NCI-H524 (cell line): Measurements from ENCODE around the gene MED9.

ENCODE experiments used
- DNase-seq, 2 experiments: peaks; one replicate each; lab custom pipeline; 2025; lab: John Stamatoyannopoulos, UW

Gene MED9

DNA sequence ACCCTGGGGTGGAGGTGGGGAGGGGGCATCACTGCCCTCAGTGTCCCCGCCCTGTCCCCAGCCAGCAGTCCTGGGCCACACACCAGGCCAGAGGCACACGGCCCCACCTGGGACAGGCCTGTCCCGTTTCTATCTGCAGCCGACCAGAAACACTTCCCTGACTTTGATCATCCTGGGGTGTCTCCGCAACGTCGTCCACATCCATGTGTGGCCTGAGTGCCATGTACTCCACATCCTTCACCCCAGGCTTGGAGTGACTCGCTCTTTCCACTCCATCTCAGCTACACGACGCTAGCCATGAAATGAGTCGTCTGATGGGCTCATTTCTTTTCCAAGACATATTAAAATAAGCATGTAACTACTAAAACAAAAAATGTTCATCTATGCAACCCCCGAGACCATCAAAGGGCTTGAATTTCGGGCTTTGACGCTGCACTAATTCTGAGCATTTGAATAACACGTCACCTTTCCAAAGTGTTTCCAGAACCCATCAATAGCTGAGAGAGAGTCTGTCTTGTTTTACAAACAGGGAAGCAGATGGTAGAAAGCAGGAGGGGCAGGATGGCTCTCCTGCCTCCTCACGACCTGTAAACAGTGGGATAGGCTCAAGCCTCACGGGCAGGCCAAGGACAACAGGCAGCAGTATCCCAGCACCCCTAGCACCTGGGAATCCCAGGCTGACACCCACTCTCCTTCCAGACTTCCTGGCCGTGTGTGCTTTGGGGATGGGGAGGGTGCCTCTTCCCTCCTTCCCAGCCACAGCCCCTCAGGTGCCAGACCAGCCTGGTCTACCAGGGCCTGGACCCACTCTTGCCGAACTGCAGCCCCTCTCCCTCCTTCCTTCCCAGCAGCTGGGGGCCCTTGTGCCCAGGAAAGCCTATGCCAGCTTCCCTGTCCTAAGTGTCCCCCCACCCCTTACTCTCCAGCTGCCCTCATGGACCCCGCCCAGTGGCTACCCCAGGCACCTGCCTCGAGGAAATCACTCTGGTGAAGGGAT, 39.4 kb downstream of the MED9 start:
- peak; percentile 61 to 81 for DNase-seq

DNA sequence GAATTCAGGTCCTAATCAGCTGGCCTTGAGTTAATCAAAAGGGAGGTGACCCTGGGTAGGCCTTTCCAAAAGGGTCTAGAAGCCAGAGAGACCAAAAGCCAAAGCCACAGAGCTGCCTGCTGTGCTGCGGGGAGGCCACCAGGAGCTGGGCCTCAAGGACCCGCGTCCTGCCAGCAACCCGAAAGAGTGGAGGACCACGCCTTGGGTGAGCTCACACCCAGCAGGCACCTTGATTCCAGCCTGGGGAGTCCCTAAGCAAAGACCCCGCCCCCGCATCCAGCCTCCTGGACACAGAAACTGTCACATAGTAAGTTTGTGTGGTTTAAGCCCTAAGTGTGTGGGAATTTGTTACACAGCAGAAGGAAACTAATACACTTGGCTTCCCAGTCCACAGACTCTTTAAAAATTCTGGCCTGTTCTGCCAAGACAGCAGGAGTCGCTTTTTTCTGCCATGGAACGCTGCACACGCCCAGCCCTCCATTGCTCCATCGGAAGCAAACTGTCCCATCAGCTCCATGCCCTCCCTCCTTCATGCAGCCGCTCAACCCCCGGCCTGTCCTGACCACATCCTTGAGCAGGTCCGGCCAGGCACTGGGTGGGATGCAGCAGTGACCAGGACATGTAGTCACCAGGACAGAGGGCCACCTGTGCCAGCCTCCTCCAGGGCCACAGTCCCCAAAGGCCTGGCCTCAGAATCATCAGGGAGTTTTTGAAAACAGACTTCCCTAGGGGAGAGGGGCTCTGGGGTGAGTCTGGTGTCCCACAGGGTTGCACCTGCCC, 40.3 kb downstream of the MED9 start:
- no peak for DNase-seq

DNA sequence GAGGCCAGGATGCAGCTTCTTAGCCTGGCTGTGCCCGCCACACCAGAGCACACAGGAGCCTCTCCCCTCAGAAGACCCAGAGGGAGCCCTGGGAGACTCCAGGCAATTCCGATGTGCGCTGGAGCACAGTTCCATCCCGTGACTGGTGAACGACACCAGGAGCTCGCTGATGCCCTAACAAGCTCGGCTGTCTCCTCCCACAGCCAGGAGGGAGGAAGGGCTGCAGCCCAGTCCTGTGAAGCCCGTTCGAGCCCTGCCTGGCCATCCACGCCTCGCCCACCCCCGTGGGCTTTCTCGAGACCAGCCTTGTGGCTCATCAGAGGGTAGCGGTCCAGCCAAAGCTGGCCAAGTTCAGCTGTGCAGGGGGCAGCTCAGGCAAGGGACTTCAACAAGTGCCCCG, 41.2 kb downstream of the MED9 start:
- DNase-seq: no peak

DNA sequence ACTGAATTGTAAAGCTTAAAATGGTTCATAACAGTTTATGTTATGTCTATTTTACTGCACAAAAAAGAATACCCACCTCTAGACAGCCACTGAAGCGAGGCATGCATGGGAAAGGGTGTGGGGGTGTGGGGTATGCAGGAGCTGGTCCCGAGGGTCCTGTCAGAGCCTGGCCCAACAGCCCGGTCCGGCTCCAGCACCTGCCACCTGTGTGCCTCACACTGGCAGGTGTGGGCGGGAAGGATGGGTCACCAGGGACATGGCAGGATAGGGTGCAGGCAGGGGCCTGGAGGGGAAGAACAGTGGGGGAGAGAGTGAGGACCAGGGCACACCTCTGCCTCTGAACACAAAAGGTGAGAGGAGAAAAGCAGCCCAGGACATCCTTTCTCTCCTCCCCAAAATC, 42.2 kb downstream of the MED9 start:
- no peak for DNase-seq

DNA sequence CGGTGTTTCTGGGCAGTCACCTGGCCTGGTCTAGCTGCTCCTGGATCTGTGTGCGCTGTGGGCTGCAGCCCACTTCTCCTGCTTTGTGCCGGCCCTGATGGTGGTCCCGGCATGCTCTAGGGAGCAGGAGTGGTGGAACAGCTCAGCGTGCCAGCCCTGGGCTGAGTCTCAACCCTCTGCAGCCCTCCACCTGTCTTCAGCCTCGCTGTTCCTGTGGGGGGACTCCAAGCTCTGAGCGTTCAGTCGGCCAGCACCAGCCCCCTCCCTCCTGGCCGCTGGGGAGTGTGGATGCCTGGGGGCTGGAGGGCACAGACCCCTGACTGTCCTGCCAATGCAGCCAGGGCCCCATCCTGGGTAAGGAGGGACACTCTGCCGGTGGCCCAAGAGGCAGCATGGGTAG, 43.1 kb downstream of the MED9 start:
- no peak for DNase-seq

DNA sequence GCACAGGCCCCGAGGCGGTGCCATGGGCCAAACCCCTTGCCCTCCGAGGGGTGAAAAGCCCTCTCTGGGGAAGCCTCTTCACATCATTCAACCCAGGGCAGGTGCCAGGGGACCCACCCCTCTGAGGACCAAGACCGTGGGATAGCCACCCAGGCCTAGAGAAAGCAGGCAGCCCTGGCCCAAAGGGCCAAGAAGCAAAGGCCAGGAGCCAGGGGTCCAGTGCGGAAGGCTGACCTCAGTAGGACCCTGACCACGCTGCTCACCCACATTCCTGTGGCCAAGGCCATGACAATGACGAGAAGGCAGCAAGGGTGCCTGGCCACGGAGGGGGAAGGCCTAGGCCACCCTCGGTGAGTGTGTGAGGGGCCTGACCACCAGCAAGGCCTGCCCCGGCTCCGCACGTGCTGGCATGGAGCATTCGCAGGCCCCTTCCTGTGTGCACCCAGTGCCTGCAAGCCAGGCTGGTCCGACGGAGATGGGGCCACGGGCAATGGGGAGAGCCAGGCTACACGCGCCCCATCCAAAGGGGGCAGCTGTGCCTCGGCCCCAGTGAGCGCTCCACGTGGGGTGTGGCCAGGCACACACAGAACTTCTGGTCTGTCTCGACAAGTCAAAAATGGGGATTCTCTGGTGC, 43.9 kb downstream of the MED9 start:
- DNase-seq: no peak

DNA sequence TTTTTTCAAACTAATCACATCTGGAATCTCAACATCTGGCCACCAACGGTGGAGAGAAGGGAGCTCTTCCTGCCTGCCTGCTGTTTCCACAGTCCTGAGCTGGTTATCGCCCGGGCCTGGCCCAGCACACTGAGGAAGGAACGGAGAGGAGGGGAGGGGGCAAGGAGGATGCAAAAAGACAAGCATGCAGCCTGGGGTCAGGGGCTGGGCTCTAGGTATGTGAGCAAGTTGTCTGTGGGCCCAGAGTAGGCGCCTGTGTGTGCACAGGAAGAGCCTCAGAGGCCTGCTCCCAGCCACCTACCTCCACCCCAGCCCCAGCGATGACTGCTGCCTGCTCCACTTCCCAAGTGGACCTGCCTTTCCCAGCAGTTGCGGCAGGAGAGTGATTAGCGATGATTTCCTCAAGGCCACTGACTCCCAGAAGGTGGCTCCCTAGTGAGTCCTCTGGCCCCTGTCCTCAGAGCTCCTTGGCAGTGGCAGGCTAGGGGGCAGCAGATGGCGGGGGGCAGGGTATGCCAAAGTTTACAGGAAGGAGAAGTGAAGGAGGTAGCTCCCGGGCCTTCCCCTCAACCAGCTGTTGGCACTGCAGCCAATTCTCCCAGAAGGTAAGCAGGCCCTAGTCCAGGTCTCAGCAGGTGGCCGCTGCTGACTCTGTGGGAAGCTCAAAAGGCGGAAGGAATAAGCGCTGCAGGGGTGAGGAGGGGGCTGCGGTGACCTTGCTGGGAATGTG, 46.4 kb downstream of the MED9 start:
- DNase-seq: peak; percentile 94 to 97

DNA sequence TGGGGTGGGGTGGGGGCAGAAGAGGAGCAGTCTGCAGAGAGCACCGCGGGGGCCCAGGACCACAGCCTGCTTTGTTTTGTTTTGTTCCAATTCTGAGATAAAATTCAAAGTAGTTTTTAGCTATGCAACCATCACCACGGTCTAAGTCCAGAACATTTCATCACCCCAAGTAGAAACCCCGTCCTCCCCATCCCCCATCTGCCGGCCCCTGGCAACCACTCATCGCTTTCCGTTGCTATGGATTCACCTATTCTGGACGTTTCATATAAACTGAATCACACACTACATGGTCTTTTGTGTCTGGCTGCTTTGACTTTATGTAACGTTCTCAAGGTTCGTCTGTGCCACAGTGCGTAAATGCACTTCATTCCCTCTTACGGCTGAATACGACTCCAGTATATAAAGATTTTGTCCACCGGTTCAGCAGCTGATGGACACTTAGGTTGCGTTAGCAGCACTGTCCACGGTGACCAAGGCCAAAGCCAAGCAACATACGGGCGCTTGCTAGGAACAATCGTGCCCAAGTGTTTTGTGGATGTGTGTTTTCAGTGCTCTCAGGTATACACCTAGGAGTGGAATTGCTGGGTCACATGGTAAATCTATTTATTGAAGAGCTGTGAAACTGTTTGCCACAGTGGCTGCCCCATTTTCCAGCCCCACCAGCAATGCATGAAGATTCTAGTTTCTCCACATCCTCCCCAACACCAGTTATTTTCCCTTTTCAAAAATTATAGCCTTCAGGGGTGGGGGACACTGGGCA, 47.1 kb downstream of the MED9 start:
- peak in 1 of 2 experiments; percentile 51 for DNase-seq

DNA sequence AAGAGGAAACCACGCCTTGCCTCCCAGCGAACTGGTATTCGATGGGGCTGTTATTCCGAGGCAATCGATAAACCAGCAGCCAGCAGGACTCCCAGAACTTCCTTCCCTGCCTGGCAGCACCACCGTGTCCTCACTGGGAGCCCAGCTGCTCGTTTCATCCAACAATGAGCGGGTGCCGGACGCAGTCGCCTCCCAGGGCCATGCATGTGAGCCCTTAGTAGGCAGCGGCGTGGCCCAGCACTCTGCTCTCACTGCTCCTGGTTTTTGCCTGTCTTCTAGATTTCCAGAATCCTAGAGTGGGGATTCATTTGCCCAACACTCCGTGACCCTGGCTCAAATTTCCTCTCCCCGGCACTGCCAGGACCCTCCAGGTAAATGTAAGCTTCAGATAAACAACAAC, 48.5 kb downstream of the MED9 start:
- no peak for DNase-seq

DNA sequence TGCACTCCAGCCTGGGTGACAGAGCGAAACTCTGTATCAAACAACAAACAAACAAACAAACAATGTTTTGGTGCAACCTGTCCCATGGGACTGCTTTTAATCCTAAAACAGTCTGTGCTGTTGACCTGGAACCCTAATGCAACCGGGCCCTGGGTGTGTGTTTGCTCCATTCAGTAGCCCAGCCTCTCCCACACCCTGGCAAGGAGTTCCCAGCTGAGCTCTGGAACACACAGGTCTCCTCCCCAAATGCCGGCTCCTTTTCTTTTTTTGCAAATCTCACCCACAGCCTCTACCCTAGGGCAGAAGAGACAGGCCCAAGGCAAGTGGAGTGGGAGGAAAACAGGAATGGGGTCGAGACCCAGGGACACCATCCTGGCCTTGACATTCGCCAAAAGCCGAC, 49.2 kb downstream of the MED9 start:
- DNase-seq: no peak

DNA sequence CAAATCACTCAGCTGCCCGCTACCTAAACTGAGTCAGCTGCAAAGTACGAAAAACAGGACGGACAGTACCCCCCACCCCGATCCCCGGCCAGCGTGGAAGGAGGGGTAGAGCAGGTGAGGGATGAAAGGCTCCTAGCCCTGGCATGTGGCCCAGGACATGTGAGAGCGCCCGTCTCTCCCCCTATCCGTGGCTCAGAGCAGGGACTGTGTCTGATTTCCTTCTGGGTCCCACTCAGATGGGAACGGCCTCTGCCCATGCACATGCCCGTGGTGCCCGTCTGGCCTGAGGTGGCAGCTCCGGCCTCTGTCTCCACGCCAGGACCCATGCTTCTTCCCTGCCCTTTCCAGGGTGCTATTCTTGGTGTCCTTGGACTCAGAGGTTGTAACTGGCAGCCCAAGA, 49.6 kb downstream of the MED9 start:
- DNase-seq: no peak

DNA sequence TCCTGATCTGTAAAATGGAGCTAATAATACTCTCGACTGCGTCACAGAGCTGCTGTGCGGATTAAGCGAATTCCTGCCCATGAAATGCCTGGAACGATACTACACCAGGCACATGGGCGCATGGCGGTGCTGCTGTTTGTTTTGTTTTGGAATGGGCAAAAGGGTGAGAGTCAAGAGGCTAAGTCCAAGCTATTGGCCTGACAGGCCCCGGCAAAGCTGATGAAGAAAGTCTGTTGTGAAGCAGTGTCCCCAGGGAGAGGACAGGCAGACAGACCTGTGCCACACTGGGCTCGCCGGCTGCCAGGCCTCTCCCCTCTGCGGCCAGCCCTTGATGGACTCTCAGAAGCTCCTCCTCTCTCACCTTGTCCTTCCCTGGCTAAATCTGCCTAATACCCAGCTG, 50.7 kb downstream of the MED9 start:
- DNase-seq: no peak

DNA sequence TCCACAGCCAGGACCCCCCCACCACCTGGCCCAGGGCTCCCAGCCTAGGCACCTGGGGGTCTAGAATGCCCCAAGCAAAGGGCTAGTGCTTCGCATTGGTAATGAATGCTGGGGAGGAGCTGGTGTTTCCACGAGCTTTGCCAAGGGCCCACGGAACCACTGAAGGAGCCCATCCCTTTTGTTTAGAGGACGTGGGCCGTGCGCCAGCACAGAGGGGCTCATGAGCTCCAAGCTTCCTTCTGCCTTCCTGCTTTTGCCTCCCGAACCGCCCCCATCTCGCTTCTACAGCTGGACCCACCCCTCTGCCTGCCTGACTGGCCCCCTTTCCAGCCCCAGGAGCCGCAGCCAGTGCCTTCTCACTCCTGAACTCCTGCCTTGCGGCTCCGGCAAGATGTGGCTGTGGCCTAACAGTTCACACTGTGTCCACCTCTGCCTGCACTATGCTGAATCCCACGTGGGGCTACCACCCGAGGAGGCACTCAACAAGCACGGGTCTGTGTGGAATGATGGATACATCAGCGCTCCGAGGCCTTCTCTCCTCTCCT, 51.2 kb downstream of the MED9 start:
- no peak for DNase-seq

DNA sequence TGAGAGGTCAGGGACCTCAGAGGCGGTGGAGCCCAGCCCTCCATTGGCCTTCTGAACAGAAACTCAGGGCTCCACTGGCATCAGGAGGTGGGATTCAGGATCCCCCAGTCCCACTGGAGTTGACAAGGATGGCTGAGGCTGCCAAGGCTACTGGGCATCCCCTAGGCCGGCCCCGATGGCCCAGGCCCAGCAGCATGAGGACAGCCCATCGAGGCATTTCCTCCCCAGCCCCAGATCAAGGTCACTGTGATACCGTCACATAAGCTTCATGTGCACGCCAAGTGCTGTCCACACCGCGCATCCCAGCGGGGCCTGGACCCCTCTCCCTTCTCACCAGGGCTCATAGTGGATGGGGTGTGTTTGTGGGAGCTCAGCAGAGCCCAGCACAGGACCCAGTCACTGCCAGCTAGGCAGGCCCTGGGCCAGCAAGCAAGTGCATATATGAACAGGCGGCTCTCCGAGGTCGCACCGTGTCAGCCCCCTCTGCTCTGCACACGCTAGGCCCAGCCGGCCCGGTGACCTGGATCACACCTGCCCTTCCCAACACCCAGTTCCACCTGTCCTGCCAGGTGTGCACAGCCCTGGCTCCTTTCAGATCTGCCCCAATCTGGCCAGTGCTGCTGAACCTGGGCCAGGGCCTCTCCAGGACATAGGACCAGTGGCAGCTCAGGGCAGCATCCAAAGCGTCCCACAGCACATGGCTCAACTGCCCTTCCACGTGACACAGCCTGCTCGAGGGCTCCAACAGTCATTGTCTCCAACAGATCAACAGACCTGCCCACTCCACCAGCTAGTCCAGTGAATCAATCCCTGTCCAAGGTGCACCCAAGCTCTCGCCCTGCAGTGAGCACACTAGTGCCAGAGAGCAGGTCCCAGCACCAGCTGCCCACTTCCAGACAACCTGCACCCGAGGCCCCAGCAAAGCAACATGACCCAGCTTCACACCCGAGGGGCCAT, 52.2 kb downstream of the MED9 start:
- DNase-seq: no peak

DNA sequence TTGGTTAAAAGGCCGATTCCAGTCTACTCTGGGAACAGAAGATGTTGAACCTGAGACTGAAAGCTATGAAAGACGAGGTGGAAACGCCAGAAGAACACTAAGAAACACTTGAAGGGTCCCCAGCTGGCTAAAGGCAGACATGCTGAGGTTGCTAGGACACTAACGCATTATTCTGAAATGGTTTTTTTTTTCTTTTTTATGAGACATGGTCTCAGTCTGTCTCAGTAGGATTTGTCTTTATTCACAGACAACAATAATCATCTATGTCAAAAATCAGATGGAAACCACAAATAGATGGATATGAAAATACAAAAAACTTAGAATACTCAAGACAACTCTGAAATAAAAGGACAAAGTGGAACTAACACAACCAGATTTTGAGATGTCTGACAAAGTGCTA, 54.4 kb downstream of the MED9 start:
- peak; percentile 35 to 51 for DNase-seq

DNA sequence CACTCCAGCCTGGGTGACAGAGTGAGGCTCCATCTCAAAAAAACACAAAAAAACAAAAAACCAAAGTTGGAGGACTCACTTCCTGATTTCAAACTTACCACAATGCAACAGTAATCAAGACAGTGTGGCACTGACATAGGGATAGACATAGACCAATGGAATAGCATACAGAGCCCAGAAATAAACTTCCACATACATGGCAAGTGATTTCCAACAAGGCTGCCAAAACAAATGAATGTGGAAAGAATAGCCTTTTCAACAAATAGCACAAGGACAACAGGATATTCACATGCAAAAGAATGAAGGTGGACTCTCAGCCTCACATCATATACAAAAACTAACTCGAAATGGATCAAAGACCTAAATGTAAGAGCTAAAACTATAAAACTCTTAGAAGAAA, 56.2 kb downstream of the MED9 start:
- DNase-seq: no peak

DNA sequence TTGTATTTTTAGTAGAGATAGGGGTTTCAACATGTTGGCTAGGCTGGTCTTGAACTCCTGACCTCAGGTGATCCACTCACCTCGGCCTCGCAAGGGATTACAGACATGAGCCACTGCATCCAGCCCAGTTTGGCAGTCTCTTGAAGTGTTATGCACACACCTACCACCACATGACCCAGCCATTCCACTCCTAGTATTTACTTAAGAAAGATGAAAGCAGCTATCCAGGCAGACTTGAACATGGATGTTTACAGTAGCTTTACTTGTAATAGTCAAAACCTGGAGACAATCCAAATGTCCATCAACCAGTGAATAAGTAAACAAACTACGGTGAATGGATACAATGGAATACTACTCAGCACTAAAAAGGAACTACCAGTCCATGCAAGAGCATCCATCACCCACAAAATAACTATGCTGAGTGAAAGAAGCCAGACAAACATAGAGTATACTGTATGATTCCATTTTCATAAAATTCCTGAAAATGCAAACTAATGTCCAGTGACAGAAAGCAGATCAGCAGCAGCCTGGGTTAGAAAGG, 57.2 kb downstream of the MED9 start:
- DNase-seq: no peak

DNA sequence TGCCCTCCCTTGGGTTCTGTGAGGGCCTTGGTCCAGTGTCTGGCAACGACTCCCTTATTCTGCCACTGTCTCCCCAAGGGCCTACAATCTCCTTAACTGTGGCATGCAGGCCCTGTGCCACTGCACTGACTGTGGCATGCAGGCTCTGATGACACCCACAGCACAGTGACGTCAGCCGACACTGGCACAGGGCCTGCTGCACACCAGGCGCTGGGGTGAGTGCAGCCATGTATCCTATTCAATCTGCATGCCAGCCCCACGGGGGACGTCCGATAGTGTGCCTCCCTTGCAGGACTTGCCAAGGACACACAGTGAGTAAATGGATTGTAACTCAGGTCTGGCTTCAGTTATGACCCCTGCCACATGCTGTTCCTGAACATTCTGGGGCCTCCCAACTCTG, 59.2 kb downstream of the MED9 start:
- no peak for DNase-seq

DNA sequence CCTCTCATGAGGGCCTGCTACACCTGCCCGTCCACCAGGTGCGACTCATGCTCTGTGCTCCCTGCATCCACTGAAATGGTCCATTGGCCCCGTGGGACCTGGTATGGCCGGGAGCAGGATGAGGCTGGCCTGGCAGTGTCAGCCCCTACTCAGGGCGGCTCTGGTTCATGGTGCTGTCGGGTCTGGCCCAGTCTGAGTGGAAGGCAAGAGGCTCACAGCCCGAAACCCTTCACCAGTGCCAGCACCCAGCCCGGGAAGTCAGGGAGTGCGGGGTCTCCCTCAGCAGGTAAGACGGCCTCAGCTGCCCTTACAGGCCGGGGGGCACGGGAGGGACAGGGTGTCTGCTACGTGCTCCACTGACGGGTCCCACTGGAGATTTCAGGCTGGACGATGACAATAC, 59.9 kb downstream of the MED9 start:
- no peak for DNase-seq
